PC-3 (cell line): Measurements from ENCODE around the gene CAMK4. TPM values are rescaled to one million over a fixed set of nuclear protein-coding genes. Genes with fewer than 3 reads are reported as not detected.

ENCODE experiments used
- ATAC-seq: fragments of 200-7000 bp; cut with Tn5 transposase; 2 replicates; pipeline ENCODE4 v1.9.1; 2020; ENCODE audit warnings: mild to moderate bottlenecking, moderate library complexity
- BruUV-seq: library from RNA; stranded (reverse); fragments of 400-500 nt; replicated peaks from 2 replicates; lab custom pipeline; 2021; lab: Mats Ljungman, UMichigan
- CTCF ChIA-PET: fragments of 300-600 bp; sonication (Branson Sonifier 250); formaldehyde crosslinking; loops from one replicate; lab custom pipeline; 2022; ENCODE audit warnings: antibody characterized with exemption; lab: Charles Lee
- POLR2A ChIA-PET: fragments of 300-600 bp; sonication (Branson Sonifier 250); formaldehyde crosslinking; loops from one replicate; lab custom pipeline; 2022; ENCODE audit warnings: antibody characterized with exemption; ENCODE audit not compliant: unreplicated experiment; lab: Charles Lee
- DNase-seq: peaks from one replicate; pipeline ENCODE4 v3.0.0-alpha.2; 2015
- H2AFZ ChIP-seq: fragments of 300-600 bp; sonication (generic); 2 replicates; pipeline ENCODE4 v1.6.0; 2016; ENCODE audit warnings: antibody characterized with exemption, low read length
- H3F3A ChIP-seq: fragments of 300-600 bp; sonication (generic); one replicate; pipeline ENCODE4 v1.6.0; 2017; ENCODE audit warnings: antibody characterized with exemption, low read length, control low read depth, mild to moderate bottlenecking; ENCODE audit not compliant: unreplicated experiment
- H3K27ac ChIP-seq: fragments of 300-600 bp; sonication (generic); 2 replicates; pipeline ENCODE4 v1.5.1; 2016; ENCODE audit warnings: mild to moderate bottlenecking, low read length
- H3K27me3 ChIP-seq: fragments of 300-600 bp; sonication (generic); 2 replicates; pipeline ENCODE4 v1.6.1; 2016; ENCODE audit warnings: low read length, mixed read lengths
- H3K36me3 ChIP-seq: fragments of 300-600 bp; sonication (generic); 2 replicates; pipeline ENCODE4 v1.6.1; 2016; ENCODE audit warnings: low read depth, mixed run types, low read length, mixed read lengths
- H3K4me1 ChIP-seq: fragments of 300-600 bp; sonication (generic); 2 replicates; pipeline ENCODE4 v1.5.1; 2016; ENCODE audit warnings: low read length; ENCODE audit not compliant: insufficient read depth
- H3K4me2 ChIP-seq: fragments of 300-600 bp; sonication (generic); 2 replicates; pipeline ENCODE4 v1.6.0; 2016; ENCODE audit warnings: low read length
- H3K4me3 ChIP-seq: fragments of 300-600 bp; sonication (generic); 2 replicates; pipeline ENCODE4 v1.5.1; 2016; ENCODE audit warnings: mild to moderate bottlenecking, low read length, mixed read lengths
- H3K79me2 ChIP-seq: fragments of 300-600 bp; sonication (generic); 2 replicates; pipeline ENCODE4 v1.6.1; 2017; ENCODE audit warnings: low read length, mixed read lengths
- H3K9ac ChIP-seq: fragments of 300-600 bp; sonication (generic); 2 replicates; pipeline ENCODE4 v1.6.0; 2016; ENCODE audit warnings: mild to moderate bottlenecking, low read length
- H3K9me2 ChIP-seq: fragments of 300-600 bp; sonication (generic); replicated peaks from 2 replicates; pipeline ENCODE4 v1.6.1; 2016; ENCODE audit warnings: mixed run types, low read length, mixed read lengths
- H3K9me3 ChIP-seq: fragments of 300-600 bp; sonication (generic); 2 replicates; pipeline ENCODE4 v1.6.1; 2016; ENCODE audit warnings: low read length, mixed read lengths
- H4K20me1 ChIP-seq: fragments of 300-600 bp; sonication (generic); 2 replicates; pipeline ENCODE4 v1.6.1; 2016; ENCODE audit warnings: low read length, mixed read lengths
- EZH2 ChIP-seq: fragments of 300-600 bp; sonication (generic); IDR thresholded peaks from one replicate; pipeline ENCODE4 v1.6.1; 2017; ENCODE audit warnings: antibody characterized with exemption, mild to moderate bottlenecking, low read length; ENCODE audit not compliant: unreplicated experiment
- EZH2phosphoT487 ChIP-seq: fragments of 300-600 bp; sonication (generic); IDR thresholded peaks from 2 replicates; pipeline ENCODE4 v1.6.1; 2018; ENCODE audit warnings: mild to moderate bottlenecking, antibody characterized with exemption, low read length, borderline replicate concordance
- intact Hi-C: fragments of 100-400 bp; cut with micrococcal nuclease; formaldehyde crosslinking; loops from 2 replicates; pipeline ENCODE4 v1.9.0; 2023
- total RNA-seq: library from RNA; depleted of rRNA; stranded (reverse); fragments of >200 nt; gene quantifications from 2 replicates; pipeline ENCODE4 v1.2.3, GENCODE V29; 2014
- TF ChIP-seq, protein P1 (sequence below): fragments of 300-600 bp; sonication (generic); conservative IDR thresholded peaks from 2 replicates; pipeline ENCODE4 v1.5.1; 2017; ENCODE audit warnings: antibody characterized with exemption, low read depth, mild to moderate bottlenecking, low read length

Gene CAMK4
- total RNA-seq, 1 experiment from 2014 or later = 0.55 TPM

DNA sequence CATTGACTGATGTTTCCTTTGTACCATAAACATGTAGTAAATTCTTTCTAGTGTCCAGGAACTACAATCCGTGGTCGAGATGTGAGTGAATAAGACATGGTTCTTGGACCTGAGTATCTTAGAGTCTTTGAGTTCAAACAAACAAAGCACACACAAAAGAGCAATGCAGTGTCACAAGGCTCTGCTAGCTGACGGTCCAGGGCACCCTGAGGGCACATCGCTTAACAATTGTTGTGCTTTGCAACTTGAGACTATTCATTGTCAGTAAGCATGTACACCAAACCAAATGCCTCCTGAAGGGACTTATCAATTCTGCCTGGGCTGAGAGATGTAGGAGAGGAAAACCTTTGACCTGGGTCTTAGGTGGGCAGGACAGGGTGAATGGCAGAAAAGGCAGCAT is 84.8 kb downstream of the CAMK4 start:
- no TSS peak for BruUV-seq

DNA sequence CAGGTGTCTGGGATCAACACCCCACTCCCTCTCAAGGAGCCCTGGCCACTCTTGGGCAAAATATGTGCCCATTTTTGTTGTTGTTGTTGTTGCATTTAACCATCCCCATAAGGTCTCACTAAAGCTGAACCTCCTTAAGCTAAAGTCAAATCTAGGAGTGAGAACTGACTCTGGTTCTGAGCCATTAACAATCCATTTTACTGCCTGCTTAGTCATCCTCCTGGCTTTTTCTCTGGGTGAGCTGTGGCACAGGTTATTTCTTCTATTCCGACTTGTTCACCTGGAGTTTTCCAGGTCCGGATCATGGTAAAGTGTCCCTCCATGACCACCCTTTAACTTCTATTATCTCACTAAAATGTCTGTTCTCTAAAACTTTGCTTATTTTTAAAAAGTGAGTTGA is 85.2 kb downstream of the CAMK4 start:
- no peaks in the 10 kb centered on the region for H4K20me1 ChIP-seq
- H3K9me2 ChIP-seq = no peaks in the 10 kb centered on the region
- ATAC-seq (peak; percentile 86), DNase-seq (peak; percentile 59)
- POLR2A ChIA-PET = no interaction called here
- CTCF ChIA-PET = no interaction called here
- H3K4me3 ChIP-seq = no peak overlapping the region
- TF ChIP-seq, protein P1, sequence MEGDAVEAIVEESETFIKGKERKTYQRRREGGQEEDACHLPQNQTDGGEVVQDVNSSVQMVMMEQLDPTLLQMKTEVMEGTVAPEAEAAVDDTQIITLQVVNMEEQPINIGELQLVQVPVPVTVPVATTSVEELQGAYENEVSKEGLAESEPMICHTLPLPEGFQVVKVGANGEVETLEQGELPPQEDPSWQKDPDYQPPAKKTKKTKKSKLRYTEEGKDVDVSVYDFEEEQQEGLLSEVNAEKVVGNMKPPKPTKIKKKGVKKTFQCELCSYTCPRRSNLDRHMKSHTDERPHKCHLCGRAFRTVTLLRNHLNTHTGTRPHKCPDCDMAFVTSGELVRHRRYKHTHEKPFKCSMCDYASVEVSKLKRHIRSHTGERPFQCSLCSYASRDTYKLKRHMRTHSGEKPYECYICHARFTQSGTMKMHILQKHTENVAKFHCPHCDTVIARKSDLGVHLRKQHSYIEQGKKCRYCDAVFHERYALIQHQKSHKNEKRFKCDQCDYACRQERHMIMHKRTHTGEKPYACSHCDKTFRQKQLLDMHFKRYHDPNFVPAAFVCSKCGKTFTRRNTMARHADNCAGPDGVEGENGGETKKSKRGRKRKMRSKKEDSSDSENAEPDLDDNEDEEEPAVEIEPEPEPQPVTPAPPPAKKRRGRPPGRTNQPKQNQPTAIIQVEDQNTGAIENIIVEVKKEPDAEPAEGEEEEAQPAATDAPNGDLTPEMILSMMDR = no peak
- TF ChIP-seq EZH2 (no peak), EZH2phosphoT487 (no peak)
- H3K79me2 ChIP-seq = no peaks in the 10 kb centered on the region
- H3K9me3 ChIP-seq = no peaks in the 10 kb centered on the region
- H2AFZ ChIP-seq = no peak overlapping the region
- intact Hi-C loops = no loop called here
- H3K4me1 ChIP-seq = no peaks in the 10 kb centered on the region
- H3K27ac ChIP-seq = no peak overlapping the region
- no TSS peak for BruUV-seq
- H3K9ac ChIP-seq = no peak overlapping the region
- H3F3A ChIP-seq = no peaks in the 10 kb centered on the region
- peaks cover 49% of the 10 kb centered on the region for H3K27me3 ChIP-seq
- no peaks in the 10 kb centered on the region for H3K36me3 ChIP-seq
- no peak overlapping the region for H3K4me2 ChIP-seq

More for the DNA sequence above, 84.8 kb downstream of the CAMK4 start:
- no peaks in the 10 kb centered on the region for H3F3A ChIP-seq
- no peaks in the 10 kb centered on the region for H3K36me3 ChIP-seq
- no peak overlapping the region for H2AFZ ChIP-seq
- ATAC-seq (peak; percentile 46), DNase-seq (peak; percentile 48)
- no peaks in the 10 kb centered on the region for H3K79me2 ChIP-seq
- H3K4me3 ChIP-seq = no peak overlapping the region
- no peak overlapping the region for H3K4me2 ChIP-seq
- H3K27ac ChIP-seq = no peak overlapping the region
- TF ChIP-seq EZH2 = no peak
- no peaks in the 10 kb centered on the region for H4K20me1 ChIP-seq
- no peaks in the 10 kb centered on the region for H3K4me1 ChIP-seq
- H3K27me3 ChIP-seq = peaks cover 46% of the 10 kb centered on the region
- intact Hi-C loops = no loop called here
- no peaks in the 10 kb centered on the region for H3K9me3 ChIP-seq
- POLR2A ChIA-PET = no interaction called here
- H3K9ac ChIP-seq = no peak overlapping the region
- CTCF ChIA-PET = no interaction called here
- no peaks in the 10 kb centered on the region for H3K9me2 ChIP-seq

DNA sequence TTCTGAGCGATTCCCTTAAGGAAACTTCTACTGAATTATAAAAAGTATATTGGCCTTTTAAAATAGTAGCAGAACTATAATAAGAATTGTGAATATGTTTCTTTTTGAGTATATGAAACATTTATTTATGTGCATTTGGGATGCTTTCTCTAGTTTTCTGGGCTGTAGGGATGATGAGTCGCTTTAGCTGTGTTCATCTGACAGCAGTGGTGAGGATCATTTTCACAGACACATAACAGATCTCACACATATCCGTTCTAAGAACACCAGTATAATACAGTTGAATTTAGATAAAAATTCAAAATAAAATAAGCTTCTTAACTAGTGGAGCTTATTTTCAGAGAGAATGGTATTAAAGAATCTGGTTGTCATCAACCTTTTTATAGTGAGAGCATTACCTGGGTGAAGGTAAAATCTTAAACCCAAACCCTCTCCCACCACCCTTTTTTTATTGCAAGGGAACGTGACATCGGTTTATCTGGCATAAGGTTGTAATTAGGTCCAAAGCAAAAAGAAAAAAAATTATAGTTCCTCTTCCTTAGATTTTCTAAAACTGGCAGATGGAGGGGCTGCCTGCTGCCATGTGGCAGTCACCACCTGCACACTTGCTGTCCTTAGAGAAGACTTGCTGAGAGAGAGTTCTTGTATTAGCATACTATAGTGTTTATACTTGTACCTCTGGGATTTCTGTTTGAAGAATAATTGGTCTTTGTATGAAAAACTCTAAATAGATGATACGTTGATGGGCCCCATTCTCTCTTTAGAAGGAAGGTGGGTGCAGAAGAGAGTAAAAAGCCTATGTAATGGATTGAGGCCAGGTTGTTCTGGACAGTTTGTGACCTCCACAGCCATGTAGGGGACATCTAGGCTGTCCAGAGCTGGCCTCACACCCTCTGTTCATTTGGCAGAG is 86.8 kb downstream of the CAMK4 start:
- Histone ChIP-seq H4K20me1 (no peaks in the 10 kb centered on the region), H2AFZ (no peak overlapping the region), H3K27ac (no peak overlapping the region), H3K4me2 (no peak overlapping the region), H3K79me2 (no peaks in the 10 kb centered on the region), H3K4me1 (no peaks in the 10 kb centered on the region), H3K9ac (no peak overlapping the region), H3F3A (no peaks in the 10 kb centered on the region), H3K4me3 (no peak overlapping the region), H3K36me3 (no peaks in the 10 kb centered on the region), H3K9me2 (no peaks in the 10 kb centered on the region), H3K9me3 (no peaks in the 10 kb centered on the region), H3K27me3 (peaks cover 65% of the 10 kb centered on the region)
- ATAC-seq (no peak), DNase-seq (no peak)
- CTCF ChIA-PET = no interaction called here
- TF ChIP-seq EZH2phosphoT487 (no peak), EZH2 (no peak)
- TF ChIP-seq, protein P1 = no peak
- POLR2A ChIA-PET = no interaction called here
- intact Hi-C loops = no loop called here
- no TSS peak for BruUV-seq
